Neuronal stem cell (in vitro differentiated cells): ENCODE data around the gene MALRD1.
A peak's percentile ranks its signal among the peaks of the same experiment; 100 is the strongest.

ENCODE experiments used
- DNase-seq: peaks from one replicate; pipeline ENCODE4 v3.0.0-alpha.2; 2013; ENCODE audit warnings: low spot score
- H2AFZ ChIP-seq: one replicate; pipeline ENCODE4 v1.6.1; 2013; ENCODE audit warnings: mild to moderate bottlenecking, low read length, inconsistent platforms
- H2AK5ac ChIP-seq: 2 replicates; pipeline ENCODE4 v1.6.1; 2013; ENCODE audit warnings: low read depth, mild to moderate bottlenecking, inconsistent platforms, low read length, moderate library complexity, mixed read lengths
- H2BK120ac ChIP-seq: 2 replicates; pipeline ENCODE4 v1.6.1; 2013; ENCODE audit warnings: low read depth, mild to moderate bottlenecking, inconsistent platforms, low read length, moderate library complexity, mixed read lengths
- H2BK12ac ChIP-seq: one replicate; pipeline ENCODE4 v1.6.1; 2013; ENCODE audit warnings: low read length, inconsistent platforms
- H2BK15ac ChIP-seq: 2 replicates; pipeline ENCODE4 v1.6.1; 2013; ENCODE audit warnings: mild to moderate bottlenecking, low read length, inconsistent platforms, mixed read lengths
- H2BK5ac ChIP-seq: one replicate; pipeline ENCODE4 v1.6.1; 2013; ENCODE audit warnings: inconsistent platforms, mild to moderate bottlenecking, low read length, moderate library complexity
- H3K14ac ChIP-seq: one replicate; pipeline ENCODE4 v1.6.1; 2013; ENCODE audit warnings: low read length, inconsistent platforms
- H3K18ac ChIP-seq: 2 replicates; pipeline ENCODE4 v1.6.1; 2013; ENCODE audit warnings: low read length, inconsistent platforms
- H3K23ac ChIP-seq: 2 replicates; pipeline ENCODE4 v1.6.1; 2013; ENCODE audit warnings: low read depth, mild to moderate bottlenecking, mixed read lengths, low read length, inconsistent platforms; ENCODE audit not compliant: poor library complexity
- H3K27ac ChIP-seq: replicated peaks from 3 replicates; pipeline ENCODE4 v1.5.1; 2013; ENCODE audit warnings: low read length, inconsistent platforms
- H3K27me3 ChIP-seq, 3 experiments: 2 replicates each; pipeline ENCODE4 v1.6.1; 2013; ENCODE audit warnings: low read length in 3 of 3, mild to moderate bottlenecking in 2 of 3, inconsistent platforms in 1 of 3, low read depth in 1 of 3, mixed read lengths in 1 of 3, moderate library complexity in 1 of 3; ENCODE audit not compliant: control insufficient read depth in 3 of 3, insufficient read depth in 3 of 3
- H3K36me3 ChIP-seq, 2 donors: replicated peaks in 1 of 2; 2 replicates each; pipeline ENCODE4 v1.6.1; 2013; ENCODE audit warnings: low read length in 2 of 2; ENCODE audit not compliant: control insufficient read depth in 2 of 2, insufficient read depth in 2 of 2
- H3K4ac ChIP-seq: 2 replicates; pipeline ENCODE4 v1.6.1; 2013; ENCODE audit warnings: inconsistent platforms, mild to moderate bottlenecking, low read length, moderate library complexity
- H3K4me1 ChIP-seq, 2 donors: 1 replicate in 1 of 2; 2 replicates in 1 of 2; pipeline ENCODE4 v1.6.1; 2013; ENCODE audit warnings: low read length in 2 of 2, low read depth in 1 of 2; ENCODE audit not compliant: control insufficient read depth in 2 of 2, insufficient read depth in 1 of 2
- H3K4me2 ChIP-seq: one replicate; pipeline ENCODE4 v1.6.1; 2013; ENCODE audit warnings: mild to moderate bottlenecking, low read length, inconsistent platforms; ENCODE audit not compliant: insufficient read depth, poor library complexity, severe bottlenecking
- H3K4me3 ChIP-seq, 2 donors: 2 replicates each; pipeline ENCODE4 v1.5.1; 2013; ENCODE audit warnings: low read length in 2 of 2, mild to moderate bottlenecking in 2 of 2, inconsistent platforms in 1 of 2, moderate library complexity in 1 of 2
- H3K79me1 ChIP-seq: one replicate; pipeline ENCODE4 v1.6.1; 2013; ENCODE audit warnings: low read depth, mild to moderate bottlenecking, inconsistent platforms, low read length, moderate library complexity
- H3K9ac ChIP-seq: one replicate; pipeline ENCODE4 v1.6.1; 2013; ENCODE audit warnings: mild to moderate bottlenecking, low read depth, low read length, inconsistent platforms; ENCODE audit not compliant: poor library complexity
- H3K9me3 ChIP-seq, 2 donors: replicated peaks in 1 of 2; 2 replicates each; pipeline versions ENCODE3 to v1.6.1; 2013; ENCODE audit warnings: low read length in 2 of 2, mild to moderate bottlenecking in 2 of 2, inconsistent platforms in 1 of 2, low read depth in 1 of 2, mixed read lengths in 1 of 2, moderate library complexity in 1 of 2; ENCODE audit not compliant: control insufficient read depth in 2 of 2, insufficient read depth in 1 of 2
- H4K8ac ChIP-seq: one replicate; pipeline ENCODE4 v1.6.1; 2013; ENCODE audit warnings: low read depth, mild to moderate bottlenecking, inconsistent platforms, low read length, moderate library complexity
- H4K91ac ChIP-seq: one replicate; pipeline ENCODE4 v1.6.1; 2013; ENCODE audit warnings: low read length, low read depth, mild to moderate bottlenecking, inconsistent platforms; ENCODE audit not compliant: poor library complexity
- WGBS, 2 donors: extraction: QIAGEN DNeasy Blood & Tissue Kit; methylation state at CpG; one replicate each; pipeline ENCODE4 v1.1.7; 2013; ENCODE audit warnings: missing lambda C conversion rate in 2 of 2, mixed read lengths in 1 of 2; ENCODE audit not compliant: insufficient read length in 2 of 2, insufficient replicate concordance in 1 of 2; ENCODE audit errors: extremely low coverage in 2 of 2; 5-methylcytosine and 5-hydroxymethylcytosine counted together

MALRD1 gene

DNA sequence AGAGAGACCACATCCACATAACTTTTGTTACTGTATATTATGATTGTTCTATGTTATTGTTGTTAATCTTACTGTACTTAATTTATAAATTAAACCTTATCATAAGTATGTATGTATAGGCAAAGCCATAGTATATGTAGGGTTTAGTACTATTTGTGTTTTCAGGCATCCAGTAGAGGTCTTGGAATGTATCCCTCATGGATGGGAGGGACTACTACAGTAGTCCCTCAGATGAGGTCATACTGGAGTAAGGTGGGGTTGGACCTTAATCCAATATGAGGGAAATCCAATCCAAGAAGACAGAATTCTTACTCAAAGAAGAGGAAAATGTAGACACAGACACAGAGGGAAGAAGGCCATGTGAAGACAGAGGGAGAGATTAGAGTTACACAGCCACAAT lies 34.1 kb upstream of the MALRD1 start:
- Histone ChIP-seq H3K27ac (no peak overlapping the region), H3K9ac (no peak overlapping the region), H3K27me3 (no peaks in the 10 kb centered on the region), H2BK120ac (no peak overlapping the region), H3K79me1 (no peaks in the 10 kb centered on the region), H3K4me3 (no peak overlapping the region), H3K9me3 (peaks cover 0 to 2% of the 10 kb centered on the region in 2 donors), H3K14ac (no peak overlapping the region), H2BK15ac (no peak overlapping the region), H2BK12ac (no peak overlapping the region), H2AFZ (no peak overlapping the region), H3K23ac (no peak overlapping the region), H4K91ac (no peak overlapping the region), H3K4me2 (no peak overlapping the region), H3K4ac (no peak overlapping the region), H3K4me1 (no peaks in the 10 kb centered on the region), H2AK5ac (no peak overlapping the region), H3K18ac (no peak overlapping the region), H3K36me3 (no peaks in the 10 kb centered on the region), H2BK5ac (no peak overlapping the region), H4K8ac (no peak overlapping the region)
- DNase-seq, result no peak

DNA sequence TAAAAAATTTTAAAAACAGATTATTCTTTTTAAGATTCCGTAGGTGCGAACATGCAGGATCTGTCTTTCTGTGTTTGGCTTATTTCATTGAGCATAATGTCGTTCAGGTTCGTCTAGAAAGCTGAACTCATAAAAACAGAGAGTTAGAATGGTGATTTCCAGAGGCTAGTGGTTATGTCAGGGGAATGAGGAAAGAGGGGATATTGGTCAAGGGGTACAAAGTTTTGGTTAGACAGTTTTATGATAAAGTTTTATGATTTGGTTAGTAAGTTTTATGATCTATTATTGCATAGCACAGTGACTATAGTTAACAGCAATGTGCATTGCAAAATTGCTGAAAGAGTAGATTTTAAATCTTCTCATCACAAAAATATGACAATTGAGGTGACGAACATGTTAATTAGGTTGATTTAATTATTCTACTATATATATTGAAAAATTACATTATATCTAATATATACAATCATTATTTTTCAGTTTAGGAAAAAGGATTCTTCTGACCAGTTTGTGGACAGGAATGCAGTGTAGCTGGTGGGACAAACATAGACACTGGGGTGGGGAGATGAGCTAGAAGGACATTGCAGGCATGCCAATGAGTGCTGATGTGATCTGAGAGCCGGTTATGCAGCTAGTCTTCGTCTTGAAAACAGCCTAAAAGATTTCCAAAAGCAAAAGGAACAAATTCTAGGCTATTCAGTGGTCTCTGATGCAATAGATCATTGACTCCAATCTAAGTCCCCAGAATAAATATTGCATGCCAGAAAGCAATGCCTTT lies 31.3 kb upstream of the MALRD1 start:
- no peaks in the 10 kb centered on the region for H3K79me1 ChIP-seq
- no peak overlapping the region for H3K14ac ChIP-seq
- H3K9me3 ChIP-seq, result peaks cover 0 to 2% of the 10 kb centered on the region in 2 donors
- H4K8ac ChIP-seq, result no peak overlapping the region
- H2BK120ac ChIP-seq, result no peak overlapping the region
- H3K27me3 ChIP-seq, result no peaks in the 10 kb centered on the region
- H3K27ac ChIP-seq, result no peak overlapping the region
- H3K36me3 ChIP-seq, result no peaks in the 10 kb centered on the region
- no peak overlapping the region for H2AFZ ChIP-seq
- no peaks in the 10 kb centered on the region for H3K4me1 ChIP-seq
- H3K18ac ChIP-seq, result no peak overlapping the region
- no peak overlapping the region for H3K9ac ChIP-seq
- no peak overlapping the region for H2BK5ac ChIP-seq
- H3K4ac ChIP-seq, result no peak overlapping the region
- H3K4me3 ChIP-seq, result no peak overlapping the region
- no peak overlapping the region for H2AK5ac ChIP-seq
- no peak overlapping the region for H4K91ac ChIP-seq
- DNase-seq, result no peak
- H2BK12ac ChIP-seq, result no peak overlapping the region
- H3K4me2 ChIP-seq, result no peak overlapping the region
- no peak overlapping the region for H2BK15ac ChIP-seq
- no CpG with 5 or more reads among the region's 7 CpGs for WGBS, 2 donors
- H3K23ac ChIP-seq, result no peak overlapping the region

DNA sequence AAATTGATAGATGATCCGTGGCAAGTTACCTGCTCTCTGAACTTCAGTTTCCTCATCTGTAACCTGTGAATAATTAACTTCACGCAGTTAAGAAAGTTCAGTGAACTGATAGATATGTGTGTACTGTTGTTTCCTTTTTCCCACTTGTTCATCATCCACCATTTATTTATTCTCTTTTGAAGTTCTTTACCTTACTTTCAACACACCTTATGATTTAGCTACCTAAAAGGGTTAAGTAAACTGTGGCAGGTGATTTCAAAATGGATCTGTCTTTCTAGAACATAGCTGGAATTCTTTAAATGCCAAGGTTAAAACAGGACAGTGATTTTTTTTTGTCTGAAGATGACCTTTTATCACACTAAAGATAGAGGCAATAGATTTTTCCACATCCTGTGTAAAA lies 27.4 kb upstream of the MALRD1 start:
- no peak overlapping the region for H3K23ac ChIP-seq
- no peak overlapping the region for H3K4ac ChIP-seq
- H3K4me1 ChIP-seq, result peaks cover 0 to 3% of the 10 kb centered on the region in 2 donors
- H4K91ac ChIP-seq, result no peak overlapping the region
- no peak overlapping the region for H2BK12ac ChIP-seq
- H3K4me2 ChIP-seq, result no peak overlapping the region
- H3K27me3 ChIP-seq, result no peaks in the 10 kb centered on the region
- no CpG with 5 or more reads among the region's 2 CpGs for WGBS, 2 donors
- no peaks in the 10 kb centered on the region for H3K79me1 ChIP-seq
- DNase-seq, result no peak
- no peaks in the 10 kb centered on the region for H3K36me3 ChIP-seq
- H4K8ac ChIP-seq, result no peak overlapping the region
- H2BK120ac ChIP-seq, result no peak overlapping the region
- no peak overlapping the region for H3K14ac ChIP-seq
- H2BK5ac ChIP-seq, result no peak overlapping the region
- H3K9me3 ChIP-seq, result no peaks in the 10 kb centered on the region
- no peak overlapping the region for H3K27ac ChIP-seq
- H2AFZ ChIP-seq, result no peak overlapping the region
- no peak overlapping the region for H3K18ac ChIP-seq
- no peak overlapping the region for H2AK5ac ChIP-seq
- H2BK15ac ChIP-seq, result no peak overlapping the region
- no peak overlapping the region for H3K9ac ChIP-seq
- no peak overlapping the region for H3K4me3 ChIP-seq

DNA sequence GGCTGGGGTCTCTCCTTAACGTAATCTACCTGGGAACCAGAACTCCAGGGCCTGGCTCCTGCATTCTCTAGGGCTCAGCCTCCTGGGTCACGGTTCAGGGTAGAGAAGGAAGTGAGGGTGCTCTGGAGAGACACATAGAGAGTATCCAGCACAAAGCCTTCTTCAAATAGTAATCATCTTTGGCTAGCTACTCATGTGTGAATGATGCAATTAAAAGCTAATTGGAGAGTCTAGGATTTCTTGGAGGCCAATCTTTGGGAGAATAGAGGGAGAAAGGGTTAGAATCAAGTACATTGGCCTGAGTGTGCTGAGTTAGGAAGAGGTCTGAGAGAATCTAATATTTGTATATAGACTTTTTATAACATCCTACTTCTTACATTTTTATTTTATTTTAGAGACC lies 24.0 kb upstream of the MALRD1 start:
- H3K27ac ChIP-seq, result no peak overlapping the region
- no peaks in the 10 kb centered on the region for H3K27me3 ChIP-seq
- H3K14ac ChIP-seq, result no peak overlapping the region
- no peak overlapping the region for H2AFZ ChIP-seq
- H2AK5ac ChIP-seq, result no peak overlapping the region
- no peaks in the 10 kb centered on the region for H3K9me3 ChIP-seq
- no peaks in the 10 kb centered on the region for H3K79me1 ChIP-seq
- no peak overlapping the region for H3K4ac ChIP-seq
- H3K18ac ChIP-seq, result no peak overlapping the region
- H2BK120ac ChIP-seq, result no peak overlapping the region
- no CpG with 5 or more reads among the region's 2 CpGs for WGBS, 2 donors
- peaks cover 0 to 3% of the 10 kb centered on the region in 2 donors for H3K4me1 ChIP-seq
- H3K4me3 ChIP-seq, result no peak overlapping the region
- H3K4me2 ChIP-seq, result no peak overlapping the region
- H2BK5ac ChIP-seq, result no peak overlapping the region
- H3K9ac ChIP-seq, result no peak overlapping the region
- H2BK15ac ChIP-seq, result no peak overlapping the region
- DNase-seq, result peak; percentile 21
- H4K8ac ChIP-seq, result no peak overlapping the region
- no peak overlapping the region for H2BK12ac ChIP-seq
- no peak overlapping the region for H4K91ac ChIP-seq
- no peak overlapping the region for H3K23ac ChIP-seq
- no peaks in the 10 kb centered on the region for H3K36me3 ChIP-seq
